Stromal cell of bone marrow (primary cell): ENCODE results near the gene PCDH11X.
"Not testable (repeated sequence)": the region's sequence is repeated elsewhere in the genome, so short reads cannot be mapped to it uniquely, and the experiment has no call there.

ENCODE experiments used
- DNase-seq: peaks from one replicate; pipeline ENCODE4 v3.0.0-alpha.2; 2012; ENCODE audit warnings: low read depth

PCDH11X gene, protein sequence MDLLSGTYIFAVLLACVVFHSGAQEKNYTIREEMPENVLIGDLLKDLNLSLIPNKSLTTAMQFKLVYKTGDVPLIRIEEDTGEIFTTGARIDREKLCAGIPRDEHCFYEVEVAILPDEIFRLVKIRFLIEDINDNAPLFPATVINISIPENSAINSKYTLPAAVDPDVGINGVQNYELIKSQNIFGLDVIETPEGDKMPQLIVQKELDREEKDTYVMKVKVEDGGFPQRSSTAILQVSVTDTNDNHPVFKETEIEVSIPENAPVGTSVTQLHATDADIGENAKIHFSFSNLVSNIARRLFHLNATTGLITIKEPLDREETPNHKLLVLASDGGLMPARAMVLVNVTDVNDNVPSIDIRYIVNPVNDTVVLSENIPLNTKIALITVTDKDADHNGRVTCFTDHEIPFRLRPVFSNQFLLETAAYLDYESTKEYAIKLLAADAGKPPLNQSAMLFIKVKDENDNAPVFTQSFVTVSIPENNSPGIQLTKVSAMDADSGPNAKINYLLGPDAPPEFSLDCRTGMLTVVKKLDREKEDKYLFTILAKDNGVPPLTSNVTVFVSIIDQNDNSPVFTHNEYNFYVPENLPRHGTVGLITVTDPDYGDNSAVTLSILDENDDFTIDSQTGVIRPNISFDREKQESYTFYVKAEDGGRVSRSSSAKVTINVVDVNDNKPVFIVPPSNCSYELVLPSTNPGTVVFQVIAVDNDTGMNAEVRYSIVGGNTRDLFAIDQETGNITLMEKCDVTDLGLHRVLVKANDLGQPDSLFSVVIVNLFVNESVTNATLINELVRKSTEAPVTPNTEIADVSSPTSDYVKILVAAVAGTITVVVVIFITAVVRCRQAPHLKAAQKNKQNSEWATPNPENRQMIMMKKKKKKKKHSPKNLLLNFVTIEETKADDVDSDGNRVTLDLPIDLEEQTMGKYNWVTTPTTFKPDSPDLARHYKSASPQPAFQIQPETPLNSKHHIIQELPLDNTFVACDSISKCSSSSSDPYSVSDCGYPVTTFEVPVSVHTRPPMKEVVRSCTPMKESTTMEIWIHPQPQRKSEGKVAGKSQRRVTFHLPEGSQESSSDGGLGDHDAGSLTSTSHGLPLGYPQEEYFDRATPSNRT (N-terminal part only)

DNA sequence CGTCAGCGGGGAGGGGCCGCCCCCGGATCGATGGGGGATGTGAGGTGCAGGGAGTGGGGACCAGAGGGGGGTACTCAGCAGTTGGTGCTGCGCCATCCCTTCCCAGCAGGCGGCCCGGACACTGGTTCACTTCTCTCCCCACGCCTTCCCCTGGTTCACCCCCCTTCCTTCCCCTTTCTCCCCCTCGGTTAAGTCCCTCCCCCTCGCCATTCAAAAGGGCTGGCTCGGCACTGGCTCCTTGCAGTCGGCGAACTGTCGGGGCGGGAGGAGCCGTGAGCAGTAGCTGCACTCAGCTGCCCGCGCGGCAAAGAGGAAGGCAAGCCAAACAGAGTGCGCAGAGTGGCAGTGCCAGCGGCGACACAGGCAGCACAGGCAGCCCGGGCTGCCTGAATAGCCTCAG is at the start of gene PCDH11X:
TSS of gene PCDH11X (plus strand) at position 241 of the 400 bp plus-strand sequence. CDS start 56,130 bp downstream, outside the sequence.
- not testable (repeated sequence) for DNase-seq

- DNase-seq, result not testable (repeated sequence)
Measured at GRCh38 chrX:91747446-91747845, 31.7 kb upstream of the PCDH11X start.

GRCh38 chrX:91753022-91753421 is 26.2 kb upstream of the PCDH11X start:
- not testable (repeated sequence) for DNase-seq

GRCh38 chrX:91770619-91771488 is 8.3 kb upstream of the PCDH11X start:
- DNase-seq, result not testable (repeated sequence)

DNA sequence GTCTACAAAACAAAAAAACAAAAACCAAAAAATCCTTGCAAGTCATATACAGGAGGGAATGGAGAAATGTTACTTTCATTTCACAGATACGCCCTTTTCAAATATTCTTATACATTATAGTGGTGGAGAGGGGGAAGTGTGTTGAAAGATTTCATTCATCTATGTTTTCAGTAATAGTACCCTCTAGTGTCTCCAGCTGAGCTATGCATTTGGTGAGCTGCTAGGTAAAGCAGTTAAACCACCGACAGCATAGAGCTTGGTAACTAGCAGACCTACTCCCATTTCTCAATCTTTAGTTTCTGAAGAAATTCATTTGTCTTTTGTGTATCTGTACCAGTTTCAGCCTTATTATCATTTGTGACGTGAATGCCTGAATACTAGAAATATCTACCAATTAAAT is 5.2 kb upstream of the PCDH11X start:
- DNase-seq, result not testable (repeated sequence)

GRCh38 chrX:91780008-91780407 is 833 bp downstream of the PCDH11X start:
- DNase-seq, result not testable (repeated sequence)

GRCh38 chrX:91780698-91781097 is 1.5 kb downstream of the PCDH11X start:
- DNase-seq, result not testable (repeated sequence)

DNA sequence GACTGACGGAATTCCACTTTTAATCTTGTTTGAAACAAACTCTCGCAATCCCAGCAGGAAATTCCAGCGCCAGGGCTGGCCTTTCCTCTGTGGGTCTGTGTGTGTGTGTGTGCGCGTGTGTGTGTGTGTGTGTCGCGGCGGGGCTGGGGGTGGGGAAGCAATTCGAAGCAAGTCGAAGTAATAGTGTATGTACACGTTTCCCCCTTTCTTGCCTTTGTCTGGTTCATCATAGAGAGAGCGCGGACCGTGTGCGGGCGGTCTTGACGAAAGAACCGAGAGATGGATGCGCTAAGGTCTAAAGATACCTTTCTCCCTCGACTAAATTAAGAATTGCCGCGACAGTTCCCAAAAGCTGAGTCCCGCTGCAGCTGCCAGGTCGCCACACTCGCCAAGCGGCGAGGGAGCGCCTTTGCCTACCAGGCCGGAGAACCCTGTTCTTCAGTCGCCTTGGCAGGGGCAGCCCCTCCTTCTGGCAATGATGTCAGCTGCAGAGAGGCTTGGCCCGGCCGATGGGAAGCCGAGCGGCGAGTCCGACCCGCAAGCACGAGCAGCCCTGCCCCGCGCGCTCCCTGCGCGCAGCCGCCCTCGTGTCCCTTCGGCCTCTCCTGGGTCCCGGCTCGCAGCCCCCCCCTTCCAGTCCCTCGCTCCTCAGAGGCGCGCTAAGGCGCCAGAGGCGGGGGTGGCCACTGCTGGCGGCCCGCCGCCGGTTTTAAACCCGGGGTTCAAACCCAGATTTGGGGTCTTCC is 2.6 kb downstream of the PCDH11X start:
- not testable (repeated sequence) for DNase-seq

- not testable (repeated sequence) for DNase-seq
Measured at GRCh38 chrX:91782825-91783224, 3.6 kb downstream of the PCDH11X start.

- DNase-seq, result not testable (repeated sequence)
Measured at GRCh38 chrX:91817537-91817936, 38.4 kb downstream of the PCDH11X start.

GRCh38 chrX:91825321-91825720 is 46.1 kb downstream of the PCDH11X start:
- DNase-seq, result not testable (repeated sequence)
